ENCODE results near the gene KDM5A.

GRCh38 chr12:236445-236844 lies 152.7 kb downstream of the KDM5A start:
- TF ChIP-seq CTCF (IDR thresholded peaks at IDR 0.05; ENCODE audit: low read depth, low read length) = no peak
- TF ChIP-seq MYC (IDR thresholded peaks at IDR 0.05; ENCODE audit: low read depth, low read length) = no peak
- TF ChIP-seq POLR2A (IDR thresholded peaks at IDR 0.05; ENCODE audit: extremely low read depth, insufficient read length) = no peak
- no peak for TF ChIP-seq MAX (IDR thresholded peaks at IDR 0.05; ENCODE audit: low read depth, low read length)
